ENCODE results near the gene FAIM2.

FAIM2 gene

DNA sequence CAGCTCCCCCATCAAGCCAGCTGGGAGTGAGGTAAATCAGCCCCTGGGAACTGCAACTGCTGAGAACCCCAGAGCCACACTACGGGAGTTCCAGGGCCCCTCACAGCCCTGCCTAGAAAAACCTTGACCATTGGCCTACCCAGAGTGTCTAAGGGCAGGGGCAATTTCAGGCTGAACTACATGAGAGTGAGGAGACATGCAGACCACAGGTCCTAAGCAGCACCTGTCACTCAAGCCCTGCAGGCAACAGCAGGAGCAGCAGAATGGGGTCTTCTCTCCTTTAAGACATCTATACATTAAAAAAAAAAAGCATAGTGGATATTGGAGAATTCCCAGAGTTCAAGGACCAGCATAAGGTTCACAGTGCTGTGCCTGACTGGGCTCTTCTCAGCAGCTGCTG is 80.3 kb downstream of the FAIM2 start:
- no peak for DNase-seq (ENCODE audit: low spot score)

DNA sequence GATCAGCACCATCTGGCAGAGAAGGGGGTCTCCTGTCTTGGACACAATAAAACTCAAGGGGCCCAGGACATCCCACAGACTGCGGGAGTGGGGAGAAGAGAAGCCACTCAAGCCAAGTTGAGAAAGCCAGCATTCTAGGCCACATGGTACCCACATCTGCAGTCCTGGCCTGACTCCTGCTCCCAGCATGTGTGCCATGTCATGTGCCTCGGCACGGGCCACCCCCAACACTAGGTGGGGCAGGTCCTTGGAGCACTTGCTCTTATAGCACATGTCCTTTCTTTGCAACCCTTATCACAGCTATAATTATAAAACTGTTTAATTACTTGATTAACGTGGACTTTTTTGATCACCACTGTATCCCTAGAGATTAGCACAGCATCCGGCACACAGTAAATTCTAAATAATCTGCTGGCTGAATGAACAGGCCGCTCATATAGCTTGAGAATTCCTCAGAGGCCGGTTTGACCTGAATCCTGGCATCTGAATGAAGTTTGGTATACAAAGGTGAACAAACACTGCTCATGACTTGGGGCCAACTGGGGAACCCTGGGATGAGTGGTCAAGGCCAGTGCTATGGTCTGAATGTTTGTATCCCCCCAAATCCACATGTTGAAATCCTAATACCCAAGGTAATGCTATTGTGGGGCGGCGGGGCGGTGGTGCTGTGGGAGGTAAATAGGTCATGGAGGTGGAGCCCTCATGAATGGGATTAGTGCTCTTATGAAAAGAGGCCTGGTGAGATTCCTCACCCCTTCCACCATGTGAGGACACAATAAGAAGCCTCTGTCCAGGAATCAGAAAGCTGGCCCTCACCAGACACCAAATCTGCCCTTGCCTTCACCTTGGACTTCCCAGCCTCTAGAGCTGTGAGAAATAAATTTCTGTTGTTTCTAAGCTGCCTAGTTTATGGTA is 82.1 kb downstream of the FAIM2 start:
- no peak for DNase-seq (ENCODE audit: low spot score)

DNA sequence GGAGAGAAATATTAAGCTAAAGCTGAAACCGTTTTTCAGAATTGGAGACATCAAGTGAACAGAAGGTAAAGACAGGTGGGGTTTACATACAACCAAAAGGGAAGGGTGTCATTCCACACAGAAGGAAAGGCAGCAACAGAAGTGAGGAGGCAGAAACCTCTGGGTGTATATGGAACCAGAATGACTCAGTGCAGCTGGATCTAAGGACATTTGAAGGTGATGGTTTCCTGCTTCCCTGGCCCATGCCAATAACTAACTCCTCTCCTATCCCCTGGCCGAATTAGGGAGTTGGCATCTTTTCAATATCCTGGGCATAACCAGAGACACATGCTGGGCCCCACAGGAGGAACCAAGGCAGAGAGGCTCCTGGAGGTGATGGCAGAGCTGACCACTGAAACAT is 83.9 kb downstream of the FAIM2 start:
- DNase-seq (ENCODE audit: low spot score) = no peak

DNA sequence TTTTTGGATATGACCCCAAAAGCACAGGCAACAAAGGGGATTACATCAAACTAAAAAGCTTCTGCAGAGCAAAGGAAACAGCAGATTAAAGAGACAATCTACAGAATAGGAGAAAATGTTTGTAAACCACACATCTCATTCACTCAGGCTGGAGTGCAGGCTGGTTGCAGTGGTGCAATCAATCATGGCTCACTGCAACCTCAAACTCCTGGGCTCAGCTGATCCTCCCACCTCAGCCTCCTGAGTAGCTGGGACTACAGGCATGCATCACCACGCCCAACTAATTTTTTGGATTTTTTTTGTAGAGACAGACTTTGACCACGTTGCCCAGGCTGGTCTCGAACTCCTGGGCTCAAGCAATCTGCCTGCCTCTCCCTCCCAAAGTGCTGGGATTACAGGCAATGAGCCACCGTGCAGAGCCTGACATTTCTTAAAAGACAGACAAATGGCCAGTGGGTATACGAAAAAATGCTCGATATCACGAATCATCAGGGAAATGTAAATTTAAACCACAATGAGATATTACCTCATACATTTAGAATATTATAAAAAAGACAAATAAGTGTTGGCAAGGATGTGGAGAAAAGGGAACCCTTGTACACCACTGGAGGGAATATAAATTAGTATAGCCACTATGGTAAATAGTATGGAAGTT is 85.3 kb downstream of the FAIM2 start:
- no peak for DNase-seq (ENCODE audit: low spot score)
